AG09309 (cell line): Measurements from ENCODE around the gene AKR1D1.

Experiments
- DNase-seq: peaks from one replicate; pipeline ENCODE4 v3.0.0-alpha.2; 2010; ENCODE audit warnings: low read depth
- H3K4me3 ChIP-seq: 2 replicates; pipeline ENCODE4 v1.5.1; 2011; ENCODE audit warnings: mild to moderate bottlenecking, low read depth, low read length, moderate library complexity; ENCODE audit not compliant: control insufficient read depth
- CTCF ChIP-seq: IDR thresholded peaks from 2 replicates; pipeline ENCODE4 v1.5.1; 2011; ENCODE audit warnings: mild to moderate bottlenecking, low read depth, low read length, inconsistent platforms; ENCODE audit not compliant: insufficient read depth, control insufficient read depth; ENCODE audit errors: missing control alignments

Gene AKR1D1

GRCh38 chr7:138076196-138076595 lies at the start of gene AKR1D1:
Gene AKR1D1 (plus strand): TSS chr7:138076459. CDS start chr7:138076519, 60 bp downstream.
- H3K4me3 ChIP-seq, result no peak within 1 kb of the TSS
- no peak for DNase-seq
- no peak for TF ChIP-seq CTCF

- no peak for DNase-seq
- no peak for TF ChIP-seq CTCF
- no peak overlapping the region for H3K4me3 ChIP-seq
Observed at GRCh38 chr7:138027100-138027499, 49.2 kb upstream of the AKR1D1 start.

- DNase-seq, result no peak
- TF ChIP-seq CTCF, result no peak
- no peak overlapping the region for H3K4me3 ChIP-seq
Observed at GRCh38 chr7:138029126-138029525, 47.1 kb upstream of the AKR1D1 start.

DNA sequence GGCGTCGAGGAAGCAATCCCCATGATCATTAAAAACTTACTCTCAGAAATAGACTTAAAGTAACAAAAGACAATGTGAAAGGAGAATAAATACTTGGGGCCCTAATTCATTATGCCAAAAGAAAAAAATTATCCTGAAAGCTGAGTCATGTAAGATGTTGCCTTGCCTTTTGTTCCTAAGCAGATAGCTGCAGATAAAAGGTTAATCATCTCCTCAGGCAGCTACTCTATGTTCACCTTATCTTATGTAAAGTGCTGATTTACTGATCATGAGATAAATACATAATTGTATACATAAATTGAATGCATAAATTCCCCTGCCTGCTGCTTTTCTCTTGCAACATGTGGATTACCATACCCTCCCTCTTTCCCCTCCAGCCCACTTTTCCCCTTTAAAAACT lies 46.3 kb upstream of the AKR1D1 start:
- no peak overlapping the region for H3K4me3 ChIP-seq
- no peak for TF ChIP-seq CTCF
- DNase-seq, result no peak

DNA sequence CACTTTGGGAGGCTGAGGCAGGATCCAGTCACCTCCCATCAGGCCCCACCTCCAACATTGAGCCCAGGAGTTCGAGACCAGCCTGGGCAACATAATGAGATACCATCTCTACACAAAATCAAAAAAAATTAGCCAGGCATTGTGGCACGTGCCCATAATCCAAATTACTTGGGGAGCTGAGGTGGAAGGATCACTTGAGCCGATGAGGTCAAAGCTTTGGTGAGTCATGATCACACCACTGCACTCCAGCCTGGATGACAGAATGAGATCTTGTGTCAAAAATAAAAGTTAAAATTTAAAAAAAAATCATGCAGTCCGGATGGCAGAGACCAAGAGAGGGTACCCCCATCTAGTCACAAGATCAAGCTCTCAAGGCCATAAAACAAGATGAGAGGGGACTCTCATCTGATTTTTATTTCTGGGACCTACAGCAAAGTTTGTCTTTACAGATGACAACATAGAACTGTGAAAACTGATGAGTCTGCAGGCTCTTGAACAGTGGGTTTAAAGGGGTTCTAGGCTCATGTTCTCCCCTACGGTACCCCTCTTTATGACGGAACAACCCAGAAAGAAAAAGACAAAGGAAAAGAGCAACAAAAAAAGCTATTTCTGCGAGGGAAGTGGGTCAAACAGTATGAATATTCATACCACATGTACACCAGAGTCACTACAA lies 45.4 kb upstream of the AKR1D1 start:
- H3K4me3 ChIP-seq, result no peak overlapping the region
- TF ChIP-seq CTCF, result no peak
- no peak for DNase-seq

DNA sequence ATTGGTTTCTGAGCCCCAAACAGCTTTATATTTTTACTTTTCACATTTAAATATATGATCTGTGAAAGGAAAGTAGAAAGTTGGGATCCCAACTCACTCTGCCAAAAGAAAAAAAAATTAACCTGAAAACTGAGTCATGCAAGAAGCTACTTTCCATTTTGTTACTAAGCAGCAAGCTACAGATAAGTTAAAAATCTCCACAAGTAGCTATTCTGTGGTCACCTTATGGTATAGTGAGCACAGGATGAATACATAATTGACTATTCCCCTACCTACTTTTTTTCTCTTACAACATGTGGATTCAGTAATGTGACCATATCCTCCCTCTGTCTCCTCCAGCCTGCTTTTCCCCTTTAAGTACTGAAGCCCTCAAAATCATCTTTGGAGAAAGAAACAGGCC lies 44.1 kb upstream of the AKR1D1 start:
- TF ChIP-seq CTCF, result no peak
- no peak overlapping the region for H3K4me3 ChIP-seq
- no peak for DNase-seq
